ENCODE results near the gene RALA. TPM values are rescaled to one million over a fixed set of nuclear protein-coding genes. Genes with fewer than 3 reads are reported as not detected.

Gene RALA
- total and polyA plus RNA-seq, 3 donors from 2014 or later: 13.6 to 27.9 (median 15.9) TPM

GRCh38 chr7:39609935-39610263, 13.5 kb upstream of the RALA start:
- intact Hi-C loops (cut with DNase I; ENCODE audit: low total_unique reads): no loop called here
- no peak overlapping the region for H3K27ac ChIP-seq
- H3K27me3 ChIP-seq: no peaks in the 10 kb centered on the region
- H3K4me1 ChIP-seq: no peaks in the 10 kb centered on the region
- DNase-seq: no peak
- TF ChIP-seq, protein P1, sequence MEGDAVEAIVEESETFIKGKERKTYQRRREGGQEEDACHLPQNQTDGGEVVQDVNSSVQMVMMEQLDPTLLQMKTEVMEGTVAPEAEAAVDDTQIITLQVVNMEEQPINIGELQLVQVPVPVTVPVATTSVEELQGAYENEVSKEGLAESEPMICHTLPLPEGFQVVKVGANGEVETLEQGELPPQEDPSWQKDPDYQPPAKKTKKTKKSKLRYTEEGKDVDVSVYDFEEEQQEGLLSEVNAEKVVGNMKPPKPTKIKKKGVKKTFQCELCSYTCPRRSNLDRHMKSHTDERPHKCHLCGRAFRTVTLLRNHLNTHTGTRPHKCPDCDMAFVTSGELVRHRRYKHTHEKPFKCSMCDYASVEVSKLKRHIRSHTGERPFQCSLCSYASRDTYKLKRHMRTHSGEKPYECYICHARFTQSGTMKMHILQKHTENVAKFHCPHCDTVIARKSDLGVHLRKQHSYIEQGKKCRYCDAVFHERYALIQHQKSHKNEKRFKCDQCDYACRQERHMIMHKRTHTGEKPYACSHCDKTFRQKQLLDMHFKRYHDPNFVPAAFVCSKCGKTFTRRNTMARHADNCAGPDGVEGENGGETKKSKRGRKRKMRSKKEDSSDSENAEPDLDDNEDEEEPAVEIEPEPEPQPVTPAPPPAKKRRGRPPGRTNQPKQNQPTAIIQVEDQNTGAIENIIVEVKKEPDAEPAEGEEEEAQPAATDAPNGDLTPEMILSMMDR (IDR thresholded peaks at IDR 0.05): no peak
- no peak for TF ChIP-seq POLR2A (IDR thresholded peaks at IDR 0.05)
- 46 to 49% methylated on average over 5 of the region's 5 CpGs for WGBS, 2 donors
- H3K4me3 ChIP-seq: peak overlapping the region in 1 of 2 donors; percentile 43
- H3K9me3 ChIP-seq: no peaks in the 10 kb centered on the region
- no peaks in the 10 kb centered on the region for H3K36me3 ChIP-seq (ENCODE audit: low read depth, missing control alignments)

DNA sequence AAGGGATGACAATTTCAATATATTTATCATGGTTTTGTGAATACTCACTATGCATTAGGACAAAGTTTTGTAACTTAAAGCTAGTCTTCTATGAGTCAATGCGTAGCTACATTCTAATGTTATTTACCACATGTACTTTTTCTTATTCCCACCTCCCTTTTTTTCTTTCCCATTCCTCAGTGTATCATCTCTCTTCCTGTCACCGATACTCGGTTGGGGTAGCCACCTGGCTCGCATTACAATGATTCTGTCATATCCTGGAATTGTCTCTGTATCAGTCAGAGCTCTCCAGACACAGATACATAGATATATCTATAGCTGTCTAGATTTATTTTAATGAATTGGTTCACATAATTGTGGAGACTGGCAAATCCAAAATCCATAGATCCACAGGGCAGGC, 9.8 kb upstream of the RALA start:
- no peaks in the 10 kb centered on the region for H3K36me3 ChIP-seq (ENCODE audit: low read depth, missing control alignments)
- H3K9me3 ChIP-seq: no peaks in the 10 kb centered on the region
- H3K27me3 ChIP-seq: no peaks in the 10 kb centered on the region
- no peaks in the 10 kb centered on the region for H3K4me1 ChIP-seq
- no peak for DNase-seq
- 88 to 91% methylated on average over 4 of the region's 4 CpGs for WGBS, 2 donors
- no peak overlapping the region for H3K27ac ChIP-seq
- intact Hi-C loops (cut with DNase I; ENCODE audit: low total_unique reads): no loop called here
- H3K4me3 ChIP-seq: no peak overlapping the region
- TF ChIP-seq, protein P1 (IDR thresholded peaks at IDR 0.05): no peak

DNA sequence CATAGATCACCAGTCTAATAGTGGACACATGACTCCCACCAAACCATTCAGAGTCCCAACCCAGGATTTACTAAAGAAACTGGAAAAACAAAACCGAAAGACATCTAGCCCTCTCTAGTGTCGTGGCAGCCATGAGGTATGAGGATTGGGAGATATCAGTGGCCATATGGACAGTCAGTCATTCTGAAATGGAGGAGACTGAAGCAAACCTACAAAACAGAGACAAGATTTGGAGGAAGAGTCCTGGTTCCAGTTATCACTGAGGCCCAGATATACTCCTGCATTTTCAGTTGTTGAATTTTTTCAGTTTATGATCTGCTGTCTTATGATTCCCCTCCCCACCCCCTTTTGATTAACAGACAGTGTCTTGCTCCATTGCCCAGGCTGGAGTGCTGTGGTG, 9.1 kb upstream of the RALA start:
- H3K4me1 ChIP-seq: no peaks in the 10 kb centered on the region
- DNase-seq: no peak
- H3K4me3 ChIP-seq: no peak overlapping the region
- intact Hi-C loops (cut with DNase I; ENCODE audit: low total_unique reads): no loop called here
- no peaks in the 10 kb centered on the region for H3K27me3 ChIP-seq
- TF ChIP-seq, protein P1 (IDR thresholded peaks at IDR 0.05): no peak
- TF ChIP-seq POLR2A (IDR thresholded peaks at IDR 0.05): no peak
- H3K36me3 ChIP-seq (ENCODE audit: low read depth, missing control alignments): no peaks in the 10 kb centered on the region
- no peaks in the 10 kb centered on the region for H3K9me3 ChIP-seq
- H3K27ac ChIP-seq: no peak overlapping the region
- 86 to 93% methylated on average over 2 of the region's 2 CpGs for WGBS, 2 donors

DNA sequence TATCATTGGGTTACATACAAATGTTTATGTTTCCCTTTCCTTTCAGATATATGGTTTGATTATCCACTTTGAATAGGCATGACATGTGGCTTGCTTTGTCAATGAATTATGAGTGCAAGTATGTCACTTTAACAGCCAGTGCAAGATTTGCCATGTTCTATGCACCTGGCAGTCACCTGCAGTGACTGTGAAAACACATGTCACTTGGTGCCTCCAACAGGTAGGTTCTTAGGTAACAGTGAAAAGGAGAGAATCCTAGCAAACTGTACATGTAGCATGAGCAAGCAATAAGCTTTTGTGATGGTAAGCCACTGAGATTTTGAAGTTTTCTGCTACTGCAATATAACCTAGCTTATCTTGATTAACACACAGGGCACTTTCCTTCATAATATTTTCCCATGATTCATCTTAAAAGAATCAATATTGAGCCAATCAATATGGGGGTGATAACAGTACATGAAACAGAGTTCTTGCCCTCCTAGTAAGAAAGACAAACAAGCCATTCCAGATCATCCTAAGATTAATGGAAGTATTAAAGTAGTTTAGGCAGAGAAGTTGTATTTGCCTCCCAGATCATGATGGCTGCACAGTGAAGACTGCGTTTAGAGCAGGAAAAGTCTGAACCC, 7.9 kb upstream of the RALA start:
- Histone ChIP-seq H3K4me3 (no peak overlapping the region), H3K27ac (no peak overlapping the region), H3K36me3 (ENCODE audit: low read depth, missing control alignments) (no peaks in the 10 kb centered on the region), H3K4me1 (no peaks in the 10 kb centered on the region), H3K27me3 (no peaks in the 10 kb centered on the region), H3K9me3 (no peaks in the 10 kb centered on the region)
- no peak for DNase-seq
- WGBS, 2 donors: 85 to 95% methylated on average over 1 of the region's 1 CpG
- intact Hi-C loops (cut with DNase I; ENCODE audit: low total_unique reads): no loop called here
- TF ChIP-seq, protein P1 (IDR thresholded peaks at IDR 0.05): no peak
- no peak for TF ChIP-seq POLR2A (IDR thresholded peaks at IDR 0.05)

GRCh38 chr7:39616138-39616537, 7.2 kb upstream of the RALA start:
- Histone ChIP-seq H3K4me1 (no peaks in the 10 kb centered on the region), H3K27me3 (no peaks in the 10 kb centered on the region), H3K9me3 (no peaks in the 10 kb centered on the region), H3K4me3 (no peak overlapping the region), H3K36me3 (ENCODE audit: low read depth, missing control alignments) (no peaks in the 10 kb centered on the region), H3K27ac (no peak overlapping the region)
- TF ChIP-seq, protein P1 (IDR thresholded peaks at IDR 0.05): no peak
- TF ChIP-seq POLR2A (IDR thresholded peaks at IDR 0.05): no peak
- WGBS, 2 donors: 64 to 78% methylated on average over 1 of the region's 1 CpG
- intact Hi-C loops (cut with DNase I; ENCODE audit: low total_unique reads): no loop called here
- DNase-seq: no peak

Data from testis (tissue), 3 donors.